NCI-H82 (cell line): Measurements from ENCODE around the gene CNPPD1.

Source experiments
- DNase-seq: peaks from one replicate; lab custom pipeline; 2025; lab: John Stamatoyannopoulos, UW

CNPPD1 gene

DNA sequence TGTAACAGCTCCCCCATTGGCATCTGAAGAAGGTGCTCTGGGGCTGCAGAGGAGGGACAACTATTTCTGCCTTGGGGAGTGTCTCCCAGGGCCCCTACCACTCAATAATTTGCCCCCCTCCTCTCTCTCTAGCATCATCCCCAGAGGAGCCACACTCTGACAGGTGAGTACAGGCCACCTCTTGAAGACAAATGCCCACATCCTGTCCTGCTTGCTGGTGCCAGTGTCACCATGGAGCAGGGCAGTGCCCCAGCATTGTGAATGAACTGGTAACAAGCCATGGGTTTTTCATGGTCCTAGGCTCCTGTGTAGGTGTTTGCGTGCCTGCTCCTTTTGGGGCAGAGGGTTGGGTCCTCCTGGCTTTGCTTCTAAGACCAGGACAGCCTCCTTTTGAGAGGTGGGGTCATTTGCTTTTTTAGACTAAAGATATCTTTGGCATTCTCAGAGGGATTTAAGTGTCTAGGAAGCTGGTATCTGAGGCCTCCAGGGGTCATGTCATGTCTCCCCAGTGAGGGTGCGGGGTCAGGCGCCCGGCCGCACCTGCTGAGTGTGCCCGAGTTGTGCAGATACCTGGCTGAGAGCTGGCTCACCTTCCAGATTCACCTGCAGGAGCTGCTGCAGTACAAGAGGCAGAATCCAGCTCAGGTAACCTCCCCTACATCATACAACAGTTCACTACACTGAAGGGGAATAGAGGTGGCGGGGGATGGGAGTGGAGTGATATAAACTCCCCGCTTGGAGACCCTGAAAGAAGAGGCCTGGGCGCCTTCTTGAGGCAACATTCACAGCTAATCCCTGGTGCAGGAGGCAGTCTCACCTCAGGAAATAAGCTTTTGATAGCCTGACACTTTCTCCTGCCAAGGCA, 3.1 kb upstream of the CNPPD1 start:
- no peak for DNase-seq

DNA sequence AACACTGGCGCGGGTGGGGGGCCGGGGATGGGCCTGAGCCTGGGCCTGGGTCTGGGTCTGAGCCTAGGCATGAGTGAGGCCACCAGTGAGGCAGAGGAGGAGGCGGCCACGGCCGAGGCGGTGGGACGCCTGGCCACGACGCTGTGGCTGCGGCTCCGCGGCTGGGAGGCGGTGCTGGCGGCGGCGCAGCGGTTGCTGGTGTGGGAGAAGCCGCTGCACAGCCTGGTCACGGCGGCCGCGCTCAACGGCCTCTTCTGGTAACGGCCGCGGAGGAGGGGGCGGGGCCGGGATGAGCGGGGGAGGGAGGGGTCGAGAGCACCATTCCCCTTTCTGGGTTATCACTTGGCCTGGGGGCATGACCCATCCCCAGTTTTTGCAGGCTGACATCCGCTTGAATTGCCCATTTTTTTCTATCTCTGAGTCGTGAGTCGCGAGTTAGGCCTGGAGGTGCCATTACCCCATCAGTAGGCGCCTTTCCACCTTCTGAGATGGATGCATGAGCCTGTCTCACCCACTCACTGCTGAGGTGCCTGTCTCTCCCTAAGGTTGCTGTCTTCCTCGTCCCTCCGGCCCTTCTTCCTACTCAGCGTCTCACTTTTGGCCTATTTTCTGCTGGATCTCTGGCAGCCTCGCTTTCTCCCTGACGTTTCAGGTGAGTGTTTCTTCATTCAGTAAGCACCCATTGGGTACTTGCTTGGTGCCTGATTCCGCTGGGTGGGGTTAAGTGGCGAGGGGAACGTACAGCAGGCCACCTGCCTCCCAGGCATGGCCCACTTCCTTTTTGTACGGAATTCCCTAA, 1.9 kb upstream of the CNPPD1 start:
- DNase-seq, result peak; percentile 54

DNA sequence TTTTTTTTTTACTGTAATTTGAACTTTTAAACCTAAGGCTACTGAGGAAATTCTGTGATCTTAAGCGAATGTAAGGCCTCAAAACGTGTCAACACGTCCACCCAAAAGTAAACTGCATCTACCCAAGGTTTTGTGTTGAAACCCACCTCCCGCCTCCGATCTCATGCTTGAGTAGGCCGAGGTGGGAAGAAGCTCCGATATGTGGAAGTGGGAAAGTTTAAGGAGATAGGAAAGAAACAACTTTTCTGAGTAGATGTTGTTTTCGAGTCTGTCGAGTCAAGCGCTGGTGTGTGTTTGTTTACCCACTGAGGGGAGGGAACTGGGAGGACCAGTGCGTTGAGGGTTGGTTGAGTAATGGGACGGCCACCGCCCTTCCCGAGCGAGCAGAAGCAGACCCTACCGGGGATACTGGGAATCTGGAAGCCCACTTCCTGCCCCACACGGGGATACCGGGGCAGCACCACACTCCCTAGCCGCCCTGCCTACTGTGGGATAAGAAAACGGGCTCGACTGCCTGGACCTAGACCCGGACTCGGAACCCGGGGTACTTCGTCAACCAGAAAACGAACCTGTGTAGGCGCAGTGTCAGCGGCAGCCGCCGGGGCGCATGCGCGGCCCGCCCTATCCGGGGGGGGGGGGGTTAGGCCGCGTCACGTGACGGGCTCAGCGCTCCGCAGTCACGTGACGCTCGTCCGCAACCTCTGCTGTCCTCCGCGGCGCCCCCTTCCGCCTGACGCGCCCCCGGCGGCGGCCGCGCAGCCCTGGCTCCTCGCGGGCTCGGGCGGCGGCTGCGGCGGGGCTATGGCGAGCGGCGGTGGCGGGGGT, 1.0 kb upstream of the CNPPD1 start, which contains the start of gene RETREG2:
RETREG2 (plus strand) TSS at position 724 of the 825 bp plus-strand sequence; CDS start at position 802, 78 bp downstream.
- peak; percentile 94 for DNase-seq

DNA sequence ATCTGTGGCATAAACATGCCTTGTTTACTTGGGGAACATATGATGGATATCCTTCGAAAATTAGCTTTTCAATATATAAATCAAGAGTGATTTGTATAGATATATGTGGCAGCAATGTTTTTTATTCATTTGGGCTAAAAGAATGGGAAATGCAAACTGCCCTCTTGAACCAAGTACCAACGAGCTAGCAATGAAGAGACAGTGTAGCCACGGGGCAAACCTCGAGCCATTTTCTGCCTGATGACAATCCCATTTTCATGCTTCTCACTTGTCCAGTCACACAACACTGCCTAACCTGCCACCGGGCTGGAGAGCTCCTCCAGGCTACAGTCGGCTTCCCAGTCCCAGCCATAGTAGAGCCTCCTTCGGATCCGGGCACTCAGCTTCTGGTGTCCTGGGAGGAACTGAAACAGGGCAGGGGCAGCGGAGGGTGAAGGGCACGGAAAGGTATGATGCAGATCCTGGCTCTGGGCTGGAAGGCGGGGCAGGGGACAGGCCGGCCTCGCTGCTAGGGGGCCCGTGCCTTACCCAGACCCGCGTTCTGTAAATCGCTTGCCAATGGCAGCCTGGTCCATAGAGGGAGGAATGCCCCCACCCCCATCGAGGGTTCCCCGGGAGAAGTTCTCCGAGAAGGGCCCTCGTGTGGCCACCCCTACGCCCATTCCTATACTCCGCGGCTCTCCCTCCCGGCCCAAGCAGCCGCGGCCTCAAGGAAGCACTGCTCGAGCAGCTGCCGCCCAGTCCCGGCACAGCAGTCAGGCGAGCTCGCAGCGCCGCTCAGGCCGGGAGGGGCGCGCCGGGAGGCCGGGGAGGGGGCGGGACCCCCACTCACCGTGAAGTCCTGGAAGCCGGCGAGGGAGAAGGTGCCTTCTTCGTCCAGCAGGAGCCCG, 552 bp downstream of the CNPPD1 start:
- DNase-seq, result peak; percentile 78

DNA sequence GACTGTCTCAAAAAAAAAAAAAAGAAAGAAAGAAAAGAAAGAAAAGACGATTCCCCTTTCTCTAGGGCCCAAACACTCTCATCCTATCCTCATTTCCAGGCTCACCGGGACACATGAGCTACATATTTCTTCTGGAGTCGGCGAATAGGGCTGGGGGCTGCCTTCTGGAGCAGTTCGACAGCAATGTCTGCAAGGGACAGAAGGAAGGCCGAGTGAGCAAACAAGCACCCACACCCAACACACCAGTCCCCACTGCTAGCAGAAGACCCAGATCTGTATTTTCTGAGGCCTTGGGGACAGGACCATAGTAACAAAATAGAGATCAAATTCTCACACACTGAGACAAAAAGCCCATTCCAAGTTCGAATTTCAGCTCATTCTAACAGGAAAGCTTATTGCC, 1.2 kb downstream of the CNPPD1 start:
- no peak for DNase-seq

DNA sequence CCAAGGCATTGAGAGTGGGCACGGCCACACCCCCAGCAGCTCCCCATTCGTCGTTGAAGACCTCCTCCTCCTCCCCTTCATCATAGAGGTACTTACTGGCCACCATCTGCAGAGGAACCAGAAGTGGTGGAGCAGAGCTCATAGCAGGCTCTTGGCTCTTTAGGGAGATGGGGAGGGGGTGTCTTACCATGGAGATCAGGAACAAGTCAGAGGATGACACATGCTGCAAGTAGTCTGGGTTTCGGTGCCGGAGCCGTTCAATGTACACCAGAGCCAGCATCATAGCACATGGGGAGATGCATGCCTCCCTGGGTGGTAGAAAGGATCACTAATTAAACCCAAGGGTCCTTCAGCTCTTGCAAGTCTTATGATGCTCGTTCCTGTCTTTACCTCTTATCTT, 1.9 kb downstream of the CNPPD1 start:
- DNase-seq, result no peak

DNA sequence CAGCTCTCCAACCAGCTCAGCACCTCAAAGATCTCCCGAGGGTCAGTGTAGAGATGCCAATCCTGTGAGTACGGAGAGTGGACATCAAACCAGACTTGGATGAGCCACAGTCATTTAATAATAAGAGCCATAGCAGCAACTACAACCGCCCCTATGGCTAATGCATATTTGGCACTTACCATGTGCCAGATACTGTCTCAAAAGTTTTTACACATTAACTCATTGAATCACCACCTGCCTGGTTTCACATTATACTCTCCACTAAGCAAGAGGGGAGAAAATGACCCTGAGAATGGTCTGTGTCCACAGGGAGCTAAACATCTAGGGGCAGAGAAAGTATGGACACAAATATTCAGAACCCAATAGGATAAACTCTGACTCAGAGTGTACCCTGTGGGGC, 2.6 kb downstream of the CNPPD1 start:
- DNase-seq, result no peak

DNA sequence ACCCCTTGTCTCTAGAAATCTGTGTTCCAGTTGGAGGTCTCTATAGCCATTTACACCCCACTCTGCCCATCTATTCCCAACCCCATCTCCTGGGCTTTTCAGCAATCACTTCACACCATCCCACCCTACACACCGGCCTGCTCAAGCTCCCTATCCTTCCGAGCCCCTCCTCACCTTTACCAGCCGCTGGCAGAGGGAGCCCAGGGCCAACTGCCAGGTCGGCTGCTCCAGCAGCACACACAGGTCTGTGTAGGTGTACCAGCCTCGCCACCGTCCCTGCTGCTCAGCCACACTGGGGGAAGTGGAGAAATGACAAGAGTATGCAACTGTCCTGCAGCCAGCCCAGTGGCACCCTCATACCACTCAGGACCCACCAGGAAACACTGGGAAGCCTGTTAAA, 3.5 kb downstream of the CNPPD1 start:
- DNase-seq, result no peak

DNA sequence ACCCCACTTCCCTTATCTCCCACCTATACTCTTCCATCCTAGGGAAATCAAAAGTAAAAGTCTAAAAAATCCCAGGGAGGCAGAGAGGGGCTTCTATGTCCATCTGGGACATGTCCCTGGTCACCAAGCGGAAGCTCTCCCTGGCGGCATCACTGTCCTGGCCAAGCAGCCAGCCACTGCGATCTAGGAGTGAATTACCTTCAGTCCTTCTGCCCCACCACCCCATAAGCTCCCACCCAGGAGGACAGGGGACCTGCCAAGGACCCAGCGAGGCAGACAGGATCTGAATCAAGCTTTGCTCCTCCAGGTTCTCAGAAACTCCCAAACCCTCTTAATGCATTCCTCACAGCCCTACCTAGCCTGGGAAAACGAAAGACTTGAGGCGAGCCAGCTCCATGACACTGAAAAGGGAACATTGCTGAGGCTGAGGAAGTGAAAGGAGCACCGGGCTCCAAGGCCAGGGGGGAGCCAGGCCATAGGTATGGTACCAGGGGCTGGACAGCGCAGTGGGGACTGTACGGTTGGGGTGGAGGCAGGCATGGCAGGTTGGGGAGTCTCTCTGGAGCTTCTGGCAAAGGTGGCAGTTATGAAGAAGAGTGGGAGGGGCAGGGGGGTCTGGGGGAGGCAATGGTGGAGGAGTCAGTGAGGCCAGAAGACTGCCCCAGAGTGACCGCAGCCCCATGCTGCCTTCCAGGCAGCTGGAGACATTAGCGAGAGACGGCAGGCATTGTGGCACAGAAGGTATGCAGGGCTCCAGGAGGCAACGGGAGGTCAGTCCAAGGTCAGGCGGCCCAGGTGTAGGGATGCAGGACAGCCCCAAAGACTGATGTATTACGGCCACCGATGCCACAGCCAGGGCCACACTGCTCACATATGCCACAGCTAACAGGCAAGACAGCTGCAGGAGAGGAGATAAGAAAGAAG, 4.2 kb downstream of the CNPPD1 start:
- DNase-seq, result no peak

DNA sequence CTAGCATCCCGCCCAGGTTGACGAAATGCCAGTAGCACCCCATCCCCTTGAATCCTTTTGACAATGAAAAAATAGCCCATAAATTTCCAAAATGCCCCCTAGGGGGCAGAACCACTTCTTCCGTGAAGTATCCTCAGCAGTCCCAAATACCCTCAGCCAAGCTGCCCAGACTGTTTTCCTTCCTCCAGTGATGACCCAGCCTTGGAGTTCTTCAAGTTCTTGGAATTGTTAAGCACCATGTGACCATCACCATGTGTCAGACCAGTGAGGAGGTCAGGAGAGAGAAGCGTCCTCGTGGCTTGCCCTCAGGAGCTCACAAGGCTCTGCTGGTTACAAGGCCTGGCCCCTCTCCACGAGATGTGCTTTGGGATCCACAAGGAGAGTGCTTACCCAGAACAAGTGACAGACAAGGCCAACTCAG, 5.5 kb downstream of the CNPPD1 start:
- DNase-seq, result peak; percentile 78

DNA sequence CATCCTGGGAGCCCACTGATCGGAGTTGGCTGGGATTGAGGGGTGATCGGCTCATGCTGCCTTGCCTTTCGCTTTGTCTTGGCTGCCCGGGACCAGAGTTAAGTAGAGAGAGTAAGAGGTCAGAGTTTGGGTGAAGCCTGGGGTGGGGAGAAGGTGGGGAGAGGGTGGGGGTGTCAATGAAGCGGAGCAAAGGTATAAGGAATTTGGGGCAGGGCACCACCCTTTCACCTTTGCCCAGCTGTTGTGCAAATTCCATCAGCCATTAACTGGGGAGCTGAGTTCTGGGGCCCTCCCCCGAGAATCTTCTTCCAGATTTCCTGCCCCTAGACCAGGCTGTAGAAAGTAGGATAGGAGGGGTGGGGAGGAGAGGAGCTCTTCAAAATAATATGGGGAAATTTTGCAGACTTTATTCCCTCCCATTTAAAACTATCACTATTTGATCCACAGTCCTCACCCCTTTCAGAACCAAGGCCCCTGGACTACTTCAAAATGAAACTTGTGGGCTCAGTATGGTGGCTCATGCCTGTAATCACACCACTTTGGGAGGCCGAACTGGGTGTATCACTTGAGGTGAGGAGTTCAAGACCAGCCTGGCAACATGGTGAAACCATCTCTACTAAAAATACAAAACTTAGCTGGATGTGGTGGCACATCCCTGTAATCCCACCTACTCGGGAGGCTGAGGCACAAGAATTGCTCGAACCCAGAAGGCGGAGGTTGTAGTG, 6.6 kb downstream of the CNPPD1 start, which contains the start of gene SLC23A3:
SLC23A3 (minus strand) TSS at position 100 of the 725 bp plus-strand sequence; CDS start at position 55, 45 bp downstream.
- no peak for DNase-seq

DNA sequence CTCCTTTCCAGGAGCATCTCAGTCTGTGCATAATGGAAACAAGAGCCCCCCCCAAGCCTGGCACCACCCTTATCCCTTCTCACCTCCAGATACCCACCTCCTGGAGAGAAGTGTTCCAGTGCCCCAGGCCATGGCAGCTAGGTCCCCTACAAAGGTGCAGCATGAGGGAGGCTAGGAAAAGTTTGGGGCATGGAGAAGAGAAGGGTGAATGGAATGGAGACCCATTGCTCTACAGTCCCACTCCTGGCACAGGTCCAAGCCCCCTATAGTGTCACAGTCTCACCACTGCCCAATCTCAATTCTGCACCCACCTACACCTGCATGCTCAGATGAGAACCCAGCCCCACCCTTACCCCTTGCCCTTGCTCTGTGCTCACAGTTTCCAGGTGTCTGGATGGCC, 7.8 kb downstream of the CNPPD1 start:
- no peak for DNase-seq

DNA sequence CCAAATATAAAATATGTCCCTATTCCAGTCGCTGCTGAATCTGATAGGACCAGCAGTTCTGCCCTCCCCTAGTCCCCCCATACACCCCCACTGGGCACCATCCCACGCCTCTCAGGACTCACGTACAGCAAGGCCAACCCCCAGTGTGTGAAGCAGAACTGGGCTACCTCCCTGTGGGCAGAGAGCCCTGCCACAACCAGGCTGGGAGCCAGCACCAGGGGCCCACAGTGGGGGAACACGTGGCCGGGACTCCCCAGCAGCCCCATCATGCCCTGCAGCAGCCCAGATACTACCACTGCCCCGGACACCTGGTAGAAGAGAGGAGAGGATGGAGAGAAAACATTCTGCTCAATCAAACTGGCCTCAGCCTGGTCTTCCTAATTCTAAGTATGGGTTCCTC, 8.2 kb downstream of the CNPPD1 start:
- DNase-seq, result no peak

DNA sequence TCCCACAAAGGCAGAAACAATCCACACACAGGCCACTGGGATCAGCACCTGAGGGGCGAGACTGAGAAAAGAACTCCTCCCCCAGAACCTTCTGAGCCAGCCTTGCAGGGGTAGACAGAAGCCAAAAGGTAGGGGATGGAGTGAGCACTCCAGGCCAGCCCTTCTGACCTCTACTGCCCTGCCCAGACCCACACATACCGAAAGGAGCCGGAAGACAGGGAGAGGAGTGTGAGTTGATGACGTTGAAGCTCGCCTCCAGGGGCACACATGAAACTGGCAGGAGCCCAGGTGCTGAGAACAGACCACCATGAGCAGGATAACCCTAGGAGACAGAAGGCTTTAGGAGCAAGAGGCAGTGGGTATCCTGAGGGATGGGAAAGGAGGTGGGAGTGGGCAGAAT, 8.7 kb downstream of the CNPPD1 start:
- no peak for DNase-seq

DNA sequence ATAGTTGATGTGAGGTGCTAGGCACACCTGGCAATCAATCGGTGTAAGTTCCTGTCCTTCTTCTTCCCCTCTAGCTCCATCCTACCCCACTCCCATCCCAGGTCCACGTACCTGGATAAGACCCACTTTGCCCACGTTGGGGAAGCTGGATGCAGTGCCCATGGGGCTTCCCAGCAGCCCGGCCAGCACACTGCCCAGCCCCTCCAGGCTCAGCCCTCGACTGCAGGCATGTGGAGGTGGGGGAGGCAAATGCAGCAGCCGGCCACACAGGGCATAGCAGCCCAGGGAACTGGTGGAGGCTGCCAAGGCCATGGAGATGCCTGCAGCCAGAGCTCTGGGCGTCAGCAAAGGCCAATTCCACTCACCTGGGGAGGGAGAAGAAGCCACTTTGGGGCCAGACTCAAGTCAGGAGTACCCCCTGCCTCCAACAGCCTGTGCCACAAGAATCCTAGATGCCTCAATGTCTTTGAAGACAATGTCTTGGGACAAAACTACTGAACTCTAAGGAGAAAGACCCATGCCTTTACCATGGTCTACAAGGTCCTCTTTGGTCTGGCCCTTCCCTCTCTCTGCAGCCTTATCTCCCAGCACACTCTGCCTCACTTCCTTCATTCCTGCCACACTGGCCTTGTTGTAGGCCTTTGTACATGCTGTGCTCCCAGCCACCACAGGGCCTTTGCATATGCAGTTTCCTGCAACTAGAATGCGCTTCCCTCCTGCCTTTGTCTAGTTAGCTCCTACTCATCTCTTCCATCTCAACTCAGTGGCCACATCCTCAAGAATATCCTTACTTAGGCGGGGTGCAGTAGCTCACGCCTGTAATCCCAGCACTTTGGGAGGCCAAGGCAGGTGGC, 11.4 kb downstream of the CNPPD1 start:
- no peak for DNase-seq

DNA sequence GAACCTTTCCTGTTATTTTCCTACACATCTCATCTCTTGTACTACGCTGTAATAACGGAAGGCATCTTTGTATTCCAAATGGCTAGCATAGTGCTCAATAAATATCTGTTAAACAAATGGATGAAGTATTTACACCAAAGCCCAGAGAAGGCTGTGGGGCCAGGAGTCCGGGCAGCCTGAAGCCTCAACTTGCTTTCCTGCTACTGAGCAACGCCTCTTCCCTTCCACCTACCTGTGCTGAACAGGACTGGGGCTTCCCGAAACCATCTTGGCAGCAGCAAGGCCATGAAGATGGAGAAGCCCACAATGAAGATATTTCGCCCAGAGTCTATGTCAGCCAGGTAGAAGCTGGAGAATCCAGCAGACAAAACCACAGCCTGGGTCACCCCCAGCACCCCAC, 13.6 kb downstream of the CNPPD1 start:
- no peak for DNase-seq

DNA sequence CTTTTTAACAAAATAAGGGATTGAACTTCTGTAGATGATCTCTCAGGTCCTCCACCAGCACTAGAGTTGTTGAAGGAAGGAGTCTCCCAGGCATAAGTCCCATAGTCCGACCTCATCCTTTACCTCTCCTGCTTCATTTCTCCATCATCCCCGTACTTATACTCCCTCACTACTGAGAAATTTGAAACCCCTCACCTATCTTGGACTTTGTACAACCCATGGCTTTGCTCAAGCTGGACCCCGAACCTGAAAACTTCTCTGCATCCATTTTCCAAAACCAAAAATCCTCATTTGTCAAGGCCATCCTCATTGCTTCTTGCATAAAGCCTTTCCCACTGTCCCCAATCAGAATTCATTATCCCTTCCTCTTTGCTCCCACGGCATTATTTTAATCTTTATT, 15.6 kb downstream of the CNPPD1 start:
- no peak for DNase-seq
